ENCODE measurements around the gene OCIAD1. TPM values are rescaled to one million over a fixed set of nuclear protein-coding genes. Genes with fewer than 3 reads are reported as not detected.
"Not testable (repeated sequence)": the region's sequence is repeated elsewhere in the genome, so short reads cannot be mapped to it uniquely, and the experiment has no call there.

OCIAD1 gene
- total and polyA plus RNA-seq, 2 donors = 105 to 182 TPM

DNA sequence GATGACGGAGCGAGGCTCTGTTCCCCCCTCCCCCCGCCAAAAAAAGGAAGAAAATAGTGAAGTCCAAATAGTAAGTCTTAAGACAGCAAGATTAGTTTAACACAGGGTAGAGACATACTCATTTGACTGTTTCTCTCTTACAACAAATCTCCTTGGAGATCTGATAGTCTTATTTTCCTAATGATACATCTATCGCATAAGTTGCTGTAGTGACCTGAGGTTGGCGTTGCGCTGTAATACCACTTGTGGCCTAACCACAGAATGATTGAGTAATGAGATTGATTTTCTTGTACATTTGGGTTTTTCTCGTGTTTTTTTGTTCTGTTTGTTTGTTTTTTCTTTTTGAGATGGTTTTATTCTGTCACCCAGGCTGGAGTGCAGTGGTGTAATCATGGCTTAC lies 27.2 kb downstream of the OCIAD1 start:
- DNase-seq (ENCODE audit: low read depth in 6 of 9, low spot score in 9 of 9) = no peak
- H3K27ac ChIP-seq (ENCODE audit: low read depth in 1 of 2, low read length in 1 of 2) = no peak overlapping the region
- no peak overlapping the region for H3K4me3 ChIP-seq (ENCODE audit: low read length in 2 of 2)
- H3K4me1 ChIP-seq (ENCODE audit: control insufficient read depth in 2 of 2, insufficient read depth in 2 of 2, low read length in 2 of 2) = no peaks in the 10 kb centered on the region
- 98% methylated on average over 7 of the region's 7 CpGs for WGBS
- H3K9me3 ChIP-seq (ENCODE audit: control insufficient read depth in 2 of 2, insufficient read depth in 1 of 2, low read length in 1 of 2) = no peaks in the 10 kb centered on the region
- no peaks in the 10 kb centered on the region for H3K27me3 ChIP-seq (ENCODE audit: control insufficient read depth in 2 of 2, insufficient read depth in 1 of 2, low read length in 1 of 2)
- peaks cover 13 to 29% of the 10 kb centered on the region in 2 donors for H3K36me3 ChIP-seq (ENCODE audit: control insufficient read depth in 2 of 2, insufficient read depth in 2 of 2, low read length in 1 of 2)

DNA sequence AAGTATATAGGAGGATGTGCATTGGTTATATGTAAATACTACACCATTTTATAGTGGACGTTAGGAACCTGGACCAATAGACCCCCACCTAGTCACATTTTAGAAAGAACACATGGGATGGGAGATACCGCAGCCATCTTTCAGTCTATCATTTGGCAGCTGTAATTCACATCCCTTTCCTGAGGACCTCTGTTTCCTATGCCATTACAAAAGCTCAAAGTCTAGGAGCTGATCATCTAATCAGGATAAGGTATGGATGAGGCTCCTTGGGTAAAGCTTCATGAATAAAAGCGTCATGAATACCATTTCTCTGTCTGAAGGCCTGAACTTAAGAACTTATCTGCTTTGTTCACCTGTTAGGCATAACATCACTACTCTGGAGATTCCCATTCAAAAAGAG lies 31.1 kb downstream of the OCIAD1 start:
- Histone ChIP-seq H3K4me1 (ENCODE audit: control insufficient read depth in 2 of 2, insufficient read depth in 2 of 2, low read length in 2 of 2) (no peaks in the 10 kb centered on the region), H3K9me3 (ENCODE audit: control insufficient read depth in 2 of 2, insufficient read depth in 1 of 2, low read length in 1 of 2) (no peaks in the 10 kb centered on the region), H3K36me3 (ENCODE audit: control insufficient read depth in 2 of 2, insufficient read depth in 2 of 2, low read length in 1 of 2) (peaks cover 9 to 16% of the 10 kb centered on the region in 2 donors), H3K27me3 (ENCODE audit: control insufficient read depth in 2 of 2, insufficient read depth in 1 of 2, low read length in 1 of 2) (no peaks in the 10 kb centered on the region), H3K4me3 (ENCODE audit: low read length in 2 of 2) (no peak overlapping the region), H3K27ac (ENCODE audit: low read depth in 1 of 2, low read length in 1 of 2) (no peak overlapping the region)
- DNase-seq (ENCODE audit: low read depth in 6 of 9, low spot score in 9 of 9) = no peak
- 95% methylated on average over 3 of the region's 3 CpGs for WGBS

DNA sequence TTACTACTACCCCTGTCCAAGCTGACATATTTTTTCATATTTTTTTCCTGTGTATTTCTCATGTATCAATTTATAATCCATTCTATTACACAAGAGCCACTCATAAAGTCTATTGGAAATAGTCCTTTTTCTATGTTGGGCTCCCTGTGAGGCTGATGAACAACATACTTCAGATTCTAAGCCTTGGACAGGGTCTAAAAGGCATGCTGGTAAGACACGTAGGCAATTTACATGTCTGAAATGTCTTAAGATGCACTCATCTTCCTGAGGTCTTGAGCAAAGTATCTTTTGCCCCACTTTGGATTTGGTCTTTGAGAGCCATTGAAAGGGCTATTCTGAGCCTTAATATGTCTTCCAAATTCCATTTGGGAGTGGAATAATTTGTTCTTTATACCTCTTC lies 31.8 kb downstream of the OCIAD1 start:
- peaks cover 9 to 15% of the 10 kb centered on the region in 2 donors for H3K36me3 ChIP-seq (ENCODE audit: control insufficient read depth in 2 of 2, insufficient read depth in 2 of 2, low read length in 1 of 2)
- no peaks in the 10 kb centered on the region for H3K9me3 ChIP-seq (ENCODE audit: control insufficient read depth in 2 of 2, insufficient read depth in 1 of 2, low read length in 1 of 2)
- DNase-seq (ENCODE audit: low read depth in 6 of 9, low spot score in 9 of 9) = no peak
- no peaks in the 10 kb centered on the region for H3K4me1 ChIP-seq (ENCODE audit: control insufficient read depth in 2 of 2, insufficient read depth in 2 of 2, low read length in 2 of 2)
- H3K27me3 ChIP-seq (ENCODE audit: control insufficient read depth in 2 of 2, insufficient read depth in 1 of 2, low read length in 1 of 2) = no peaks in the 10 kb centered on the region
- WGBS = 96% methylated on average over 1 of the region's 1 CpG
- no peak overlapping the region for H3K4me3 ChIP-seq (ENCODE audit: low read length in 2 of 2)
- no peak overlapping the region for H3K27ac ChIP-seq (ENCODE audit: low read depth in 1 of 2, low read length in 1 of 2)

DNA sequence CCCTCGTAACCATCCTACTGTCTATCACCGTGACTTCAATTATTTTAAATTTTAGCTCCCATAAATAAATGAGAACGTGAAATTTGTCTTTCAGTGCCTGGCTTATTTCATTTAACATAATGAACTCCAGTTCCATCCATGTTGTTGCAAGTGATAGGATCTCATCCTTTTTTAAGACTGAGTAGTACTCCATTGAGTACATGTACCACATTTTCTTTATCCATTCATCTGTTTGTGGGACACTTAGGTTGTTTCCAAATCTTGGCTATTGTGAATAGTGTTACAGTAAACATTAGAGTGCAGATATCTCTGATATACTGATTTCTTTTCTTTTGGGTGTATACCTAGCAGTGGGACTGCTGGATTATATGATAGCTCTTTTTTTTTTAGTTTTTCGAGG lies 32.8 kb downstream of the OCIAD1 start:
- H3K36me3 ChIP-seq (ENCODE audit: control insufficient read depth in 2 of 2, insufficient read depth in 2 of 2, low read length in 1 of 2) = peaks cover 0 to 6% of the 10 kb centered on the region in 2 donors
- H3K9me3 ChIP-seq (ENCODE audit: control insufficient read depth in 2 of 2, insufficient read depth in 1 of 2, low read length in 1 of 2) = no peaks in the 10 kb centered on the region
- no peak overlapping the region for H3K4me3 ChIP-seq (ENCODE audit: low read length in 2 of 2)
- H3K27me3 ChIP-seq (ENCODE audit: control insufficient read depth in 2 of 2, insufficient read depth in 1 of 2, low read length in 1 of 2) = no peaks in the 10 kb centered on the region
- no peak for DNase-seq (ENCODE audit: low read depth in 6 of 9, low spot score in 9 of 9)
- H3K4me1 ChIP-seq (ENCODE audit: control insufficient read depth in 2 of 2, insufficient read depth in 2 of 2, low read length in 2 of 2) = no peaks in the 10 kb centered on the region
- 96% methylated on average over 4 of the region's 4 CpGs for WGBS
- H3K27ac ChIP-seq (ENCODE audit: low read depth in 1 of 2, low read length in 1 of 2) = no peak overlapping the region

DNA sequence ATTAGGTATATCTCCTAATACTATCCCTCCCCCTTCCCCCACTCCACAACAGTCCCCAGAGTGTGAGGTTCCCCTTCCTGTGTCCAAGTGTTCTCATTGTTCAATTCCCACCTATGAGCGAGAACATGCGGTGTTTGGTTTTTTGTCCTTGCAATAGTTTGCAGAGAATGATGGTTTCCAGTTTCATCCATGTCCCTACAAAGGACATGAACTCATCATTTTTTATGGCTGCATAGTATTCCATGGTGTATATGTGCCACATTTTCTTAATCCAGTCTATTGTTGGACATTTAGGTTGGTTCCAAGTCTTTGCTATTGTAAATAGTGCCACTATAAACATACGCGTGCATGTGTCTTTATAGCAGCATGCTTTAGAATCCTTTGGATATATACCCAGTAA lies 33.8 kb downstream of the OCIAD1 start:
- 97% methylated on average over 4 of the region's 4 CpGs for WGBS

DNA sequence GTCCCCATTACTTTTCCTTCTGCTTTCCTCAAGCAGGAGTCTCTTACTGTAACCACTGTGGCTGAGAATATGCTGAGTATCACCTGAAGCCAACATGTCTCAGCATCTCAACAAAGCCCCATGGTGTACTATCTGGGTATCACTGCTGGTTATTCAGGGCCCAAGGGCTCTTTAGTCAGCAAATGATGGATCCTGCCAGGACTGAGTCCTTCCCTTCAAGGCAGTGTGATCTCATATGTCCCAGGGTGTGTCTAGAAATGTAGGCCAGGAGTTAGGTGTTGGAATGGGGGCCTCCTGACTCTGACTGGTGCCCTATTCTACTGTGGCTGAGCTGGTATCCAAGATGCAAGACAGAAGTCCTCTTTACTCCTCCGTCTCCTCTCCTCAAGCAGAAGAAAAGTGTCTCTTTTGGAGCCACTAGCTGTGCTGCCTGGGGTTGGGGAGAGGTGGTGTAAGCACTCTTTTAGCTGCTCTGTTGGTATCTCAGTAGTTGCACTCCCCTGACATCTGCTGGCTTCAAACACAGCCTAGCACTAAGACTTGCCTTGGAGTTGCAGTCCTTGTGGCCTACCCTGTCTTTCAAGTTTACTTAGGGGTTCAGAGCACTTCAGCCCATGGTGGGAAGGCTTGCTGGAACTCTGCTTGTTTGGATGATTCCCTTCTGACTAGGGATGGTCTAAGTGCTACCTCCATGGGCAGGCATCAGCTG lies 47.1 kb downstream of the OCIAD1 start:
- Histone ChIP-seq H3K27me3 (ENCODE audit: control insufficient read depth in 2 of 2, insufficient read depth in 1 of 2, low read length in 1 of 2) (no peaks in the 10 kb centered on the region), H3K9me3 (ENCODE audit: control insufficient read depth in 2 of 2, insufficient read depth in 1 of 2, low read length in 1 of 2) (no peaks in the 10 kb centered on the region), H3K27ac (ENCODE audit: low read depth in 1 of 2, low read length in 1 of 2) (no peak overlapping the region), H3K36me3 (ENCODE audit: control insufficient read depth in 2 of 2, insufficient read depth in 2 of 2, low read length in 1 of 2) (no peaks in the 10 kb centered on the region), H3K4me1 (ENCODE audit: control insufficient read depth in 2 of 2, insufficient read depth in 2 of 2, low read length in 2 of 2) (no peaks in the 10 kb centered on the region), H3K4me3 (ENCODE audit: low read length in 2 of 2) (no peak overlapping the region)
- 97% methylated on average over 1 of the region's 1 CpG for WGBS
- DNase-seq (ENCODE audit: low read depth in 6 of 9, low spot score in 9 of 9) = peak in 2 of 9 donors; percentile 5 to 18

More for the DNA sequence above, 33.8 kb downstream of the OCIAD1 start:
- H3K4me1 ChIP-seq (ENCODE audit: control insufficient read depth in 2 of 2, insufficient read depth in 2 of 2, low read length in 2 of 2); H3K36me3 ChIP-seq (ENCODE audit: control insufficient read depth in 2 of 2, insufficient read depth in 2 of 2, low read length in 1 of 2); DNase-seq (ENCODE audit: low read depth in 6 of 9, low spot score in 9 of 9); H3K9me3 ChIP-seq (ENCODE audit: control insufficient read depth in 2 of 2, insufficient read depth in 1 of 2, low read length in 1 of 2); H3K27ac ChIP-seq (ENCODE audit: low read depth in 1 of 2, low read length in 1 of 2); H3K27me3 ChIP-seq (ENCODE audit: control insufficient read depth in 2 of 2, insufficient read depth in 1 of 2, low read length in 1 of 2); H3K4me3 ChIP-seq (ENCODE audit: low read length in 2 of 2): not testable (repeated sequence)

DNA sequence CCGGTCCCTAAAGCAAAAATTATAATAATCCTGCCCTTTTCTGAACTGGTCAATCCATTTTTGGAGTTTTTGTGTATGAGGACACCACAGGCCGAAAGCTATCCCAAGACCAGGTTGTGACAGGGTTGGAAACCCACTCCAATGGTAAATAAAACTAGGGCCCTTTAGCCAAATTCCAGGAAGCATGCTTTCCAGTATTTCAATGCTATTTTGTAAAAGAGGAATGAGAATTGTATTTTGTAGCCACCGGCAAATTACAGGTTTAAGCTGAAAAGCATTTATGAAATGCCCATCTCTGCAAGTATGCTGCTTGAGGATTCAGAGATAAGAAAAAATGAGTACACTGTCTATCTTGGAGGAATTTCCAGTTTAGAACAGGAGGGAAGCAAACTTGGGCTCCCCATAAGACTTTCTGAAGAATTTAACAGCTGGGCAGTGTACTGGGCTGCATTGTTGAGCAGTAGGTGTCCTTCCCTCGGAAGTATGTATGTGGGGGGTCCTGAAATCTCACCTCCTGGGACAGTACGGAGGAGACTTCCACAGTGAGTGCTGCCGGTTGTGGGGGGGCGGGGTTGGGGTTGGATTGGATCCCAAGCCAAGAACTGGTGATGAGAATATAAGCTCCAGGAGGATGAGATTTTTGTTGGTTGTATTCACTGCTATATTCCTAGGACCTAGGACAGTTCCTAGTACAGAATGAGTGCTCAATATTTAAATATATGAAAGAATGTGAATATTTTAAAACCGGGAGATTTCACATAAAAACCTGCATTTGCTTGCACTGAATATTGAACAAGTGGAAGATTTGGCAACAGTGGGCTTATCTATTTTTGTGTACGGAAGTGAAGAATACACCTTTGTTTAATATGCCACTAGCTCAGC lies 48.9 kb downstream of the OCIAD1 start:
- no peak for DNase-seq (ENCODE audit: low read depth in 6 of 9, low spot score in 9 of 9)
- WGBS = 85% methylated on average over 9 of the region's 9 CpGs
- Histone ChIP-seq H3K27me3 (ENCODE audit: control insufficient read depth in 2 of 2, insufficient read depth in 1 of 2, low read length in 1 of 2) (no peaks in the 10 kb centered on the region), H3K27ac (ENCODE audit: low read depth in 1 of 2, low read length in 1 of 2) (no peak overlapping the region), H3K4me1 (ENCODE audit: control insufficient read depth in 2 of 2, insufficient read depth in 2 of 2, low read length in 2 of 2) (no peaks in the 10 kb centered on the region), H3K9me3 (ENCODE audit: control insufficient read depth in 2 of 2, insufficient read depth in 1 of 2, low read length in 1 of 2) (no peaks in the 10 kb centered on the region), H3K4me3 (ENCODE audit: low read length in 2 of 2) (no peak overlapping the region), H3K36me3 (ENCODE audit: control insufficient read depth in 2 of 2, insufficient read depth in 2 of 2, low read length in 1 of 2) (no peaks in the 10 kb centered on the region)

DNA sequence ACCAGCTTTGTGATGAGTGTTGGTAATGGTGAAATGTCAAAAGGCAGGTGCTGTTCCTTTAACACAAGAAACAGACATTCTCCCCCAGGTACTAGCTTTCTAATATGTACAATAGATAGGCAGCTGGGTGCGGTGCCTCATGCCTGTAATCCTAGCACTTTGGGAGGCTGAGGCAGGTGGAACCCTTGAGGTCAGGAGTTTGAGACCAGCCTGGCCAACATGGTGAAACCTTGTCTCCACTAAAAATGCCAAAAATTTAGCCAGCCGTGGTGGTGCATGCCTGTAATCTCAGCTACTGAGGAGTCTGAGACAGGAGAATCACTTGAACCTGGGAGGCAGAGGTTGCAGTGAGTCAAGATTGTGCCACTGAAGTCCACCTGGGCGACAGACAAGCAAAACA lies 50.8 kb downstream of the OCIAD1 start:
- H3K27me3 ChIP-seq (ENCODE audit: control insufficient read depth in 2 of 2, insufficient read depth in 1 of 2, low read length in 1 of 2); H3K4me3 ChIP-seq (ENCODE audit: low read length in 2 of 2); H3K4me1 ChIP-seq (ENCODE audit: control insufficient read depth in 2 of 2, insufficient read depth in 2 of 2, low read length in 2 of 2); H3K36me3 ChIP-seq (ENCODE audit: control insufficient read depth in 2 of 2, insufficient read depth in 2 of 2, low read length in 1 of 2); H3K27ac ChIP-seq (ENCODE audit: low read depth in 1 of 2, low read length in 1 of 2); DNase-seq (ENCODE audit: low read depth in 6 of 9, low spot score in 9 of 9); H3K9me3 ChIP-seq (ENCODE audit: control insufficient read depth in 2 of 2, insufficient read depth in 1 of 2, low read length in 1 of 2): not testable (repeated sequence)
- WGBS = 99% methylated on average over 3 of the region's 3 CpGs

DNA sequence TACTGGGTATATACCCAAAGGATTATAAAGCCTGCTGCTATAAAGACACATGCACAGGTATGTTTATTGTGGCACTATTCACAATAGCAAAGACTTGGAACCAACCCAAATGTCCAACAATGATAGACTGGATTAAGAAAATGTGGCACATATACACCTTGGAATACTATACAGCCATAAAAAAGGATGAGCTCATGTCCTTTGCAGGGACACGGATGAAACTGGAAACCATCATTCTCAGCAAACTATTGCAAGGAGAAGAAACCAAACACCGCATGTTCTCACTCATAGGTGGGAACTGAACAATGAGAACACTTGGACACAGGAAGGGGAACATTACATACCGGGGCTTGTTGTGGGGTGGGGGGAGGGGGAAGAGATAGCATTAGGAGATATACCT lies 58.9 kb downstream of the OCIAD1 start:
- H3K27me3 ChIP-seq (ENCODE audit: control insufficient read depth in 2 of 2, insufficient read depth in 1 of 2, low read length in 1 of 2); H3K27ac ChIP-seq (ENCODE audit: low read depth in 1 of 2, low read length in 1 of 2); H3K4me1 ChIP-seq (ENCODE audit: control insufficient read depth in 2 of 2, insufficient read depth in 2 of 2, low read length in 2 of 2); H3K9me3 ChIP-seq (ENCODE audit: control insufficient read depth in 2 of 2, insufficient read depth in 1 of 2, low read length in 1 of 2); DNase-seq (ENCODE audit: low read depth in 6 of 9, low spot score in 9 of 9); H3K4me3 ChIP-seq (ENCODE audit: low read length in 2 of 2): not testable (repeated sequence)
- WGBS = 96% methylated on average over 3 of the region's 3 CpGs
- peaks cover 19 to 41% of the 10 kb centered on the region in 2 donors for H3K36me3 ChIP-seq (ENCODE audit: control insufficient read depth in 2 of 2, insufficient read depth in 2 of 2, low read length in 1 of 2)
